GM18867 (cell line): ENCODE measurements around the gene IL17RD.

ENCODE experiments used
- ATAC-seq: cut with Tn5 transposase; IDR thresholded peaks from one replicate; pipeline ENCODE4 v1.9.1; 2021; ENCODE audit warnings: mild to moderate bottlenecking, moderate library complexity; ENCODE audit not compliant: unreplicated experiment

Gene IL17RD

GRCh38 chr3:57158813-57159738, 6.1 kb downstream of the IL17RD start:
- ATAC-seq = no peak

GRCh38 chr3:57158325-57158724, 6.8 kb downstream of the IL17RD start:
- no peak for ATAC-seq

- no peak for ATAC-seq
These were observed 7.6 kb downstream of the IL17RD start for GRCh38 chr3:57157545-57157944.

- ATAC-seq = no peak
These were observed 9.9 kb downstream of the IL17RD start for GRCh38 chr3:57155310-57155643.

GRCh38 chr3:57154470-57155309, 10.5 kb downstream of the IL17RD start:
- no peak for ATAC-seq

DNA sequence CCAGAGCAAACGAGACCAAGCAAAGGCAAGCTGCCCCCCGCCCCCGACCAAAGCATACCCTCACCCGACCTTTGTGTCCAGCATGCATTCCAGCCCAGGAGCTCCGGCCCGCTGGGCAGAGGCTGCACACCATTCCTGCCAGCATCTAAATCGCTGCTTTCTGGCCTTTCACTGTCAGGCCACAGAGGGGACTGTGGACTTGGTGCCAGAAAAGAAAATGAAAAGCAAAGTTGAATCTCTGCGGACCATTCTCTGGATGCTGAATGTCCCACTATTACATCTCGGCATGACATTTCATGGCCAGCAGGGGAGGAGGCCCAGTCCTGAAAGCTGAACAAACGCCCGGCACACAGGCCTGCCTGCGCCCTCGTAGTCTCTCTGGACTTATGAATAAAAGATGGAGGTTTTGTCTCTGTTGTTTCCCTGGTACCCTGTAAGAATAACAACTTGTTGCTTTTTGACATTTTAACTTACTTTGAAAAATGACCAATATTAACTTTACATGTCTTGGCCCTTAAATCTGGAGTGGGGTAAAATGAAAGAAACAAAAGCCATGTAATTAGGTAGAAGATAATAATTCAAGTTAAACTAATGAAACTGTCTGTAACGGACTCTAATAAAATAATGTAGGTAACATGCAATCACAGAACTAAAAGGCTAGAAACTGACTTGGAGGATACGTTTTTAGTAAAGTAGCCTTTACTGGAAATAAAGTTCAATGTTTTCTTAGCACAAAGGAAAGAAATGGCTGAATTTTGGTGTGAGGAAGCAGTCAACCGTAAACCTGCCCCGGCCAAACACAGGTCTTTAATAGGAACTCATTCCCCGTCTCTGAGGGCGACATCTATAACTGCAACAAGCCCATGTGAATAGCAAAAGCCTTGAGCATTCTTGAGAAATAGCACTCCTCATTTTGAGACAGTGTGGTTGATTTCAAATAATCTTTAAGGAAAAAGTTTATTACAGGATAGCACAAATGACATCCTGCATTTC, 12.7 kb downstream of the IL17RD start:
- ATAC-seq = no peak

GRCh38 chr3:57151749-57152148, 13.4 kb downstream of the IL17RD start:
- ATAC-seq = no peak

DNA sequence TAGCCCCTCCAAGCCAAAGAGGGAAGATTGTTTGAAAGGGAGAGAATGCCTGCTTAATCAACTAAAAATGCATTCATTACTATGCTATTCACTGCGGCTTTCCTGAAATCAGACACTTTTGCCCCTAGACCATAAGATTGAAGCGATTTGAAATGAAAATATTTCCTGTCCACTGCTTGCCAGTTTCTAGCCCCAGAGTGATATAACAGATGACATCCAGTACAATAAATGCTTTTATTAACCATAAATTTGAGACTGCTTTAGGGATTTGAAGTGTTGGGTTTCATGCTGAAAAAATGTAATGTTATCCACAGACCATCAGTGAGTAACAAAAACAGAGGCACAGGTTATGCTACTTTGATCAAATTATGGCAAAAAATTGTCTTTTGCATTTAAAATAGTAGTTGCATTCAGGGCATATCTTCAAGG, 14.1 kb downstream of the IL17RD start:
- no peak for ATAC-seq

DNA sequence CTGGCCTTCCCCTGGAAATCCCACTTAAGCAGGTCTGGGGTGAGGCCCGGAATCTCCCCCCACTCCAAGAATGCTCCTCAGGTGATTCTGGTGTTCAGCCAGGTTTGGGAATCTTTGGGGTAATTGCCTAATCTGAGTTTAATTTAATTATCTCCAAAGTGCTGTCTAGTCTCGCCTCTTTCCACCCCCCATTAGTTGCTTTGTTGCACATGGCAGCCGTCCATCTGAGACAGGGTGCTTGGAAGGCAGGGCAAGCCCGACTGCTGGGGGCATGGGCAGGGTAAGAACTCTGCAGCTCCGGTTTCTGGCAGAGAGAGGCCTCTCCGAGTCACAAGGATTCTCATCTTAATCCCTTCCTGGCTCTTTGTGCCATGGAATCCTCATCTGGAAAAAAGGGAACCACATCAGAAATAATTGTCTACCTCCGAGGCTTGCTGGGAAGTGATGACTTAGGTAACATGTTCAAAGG, 15.0 kb downstream of the IL17RD start:
- no peak for ATAC-seq

DNA sequence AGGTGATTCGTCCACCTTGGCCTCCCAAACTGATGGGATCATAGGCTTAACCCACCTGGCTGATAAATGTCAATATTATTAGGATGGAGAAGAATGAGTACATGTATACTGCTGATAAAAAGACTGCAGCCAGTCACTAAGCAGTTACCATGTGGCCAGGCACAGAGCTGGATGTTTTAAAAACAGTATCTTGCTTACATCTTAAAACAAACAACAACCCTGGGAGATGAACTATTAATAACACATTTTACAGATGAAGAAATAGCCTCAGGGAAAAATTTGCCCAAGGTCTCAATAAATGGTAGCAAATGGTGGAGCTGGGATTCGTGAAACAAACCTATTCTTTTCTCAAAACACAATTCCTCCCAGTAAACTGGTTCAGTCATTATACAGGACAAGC, 18.1 kb downstream of the IL17RD start:
- no peak for ATAC-seq

DNA sequence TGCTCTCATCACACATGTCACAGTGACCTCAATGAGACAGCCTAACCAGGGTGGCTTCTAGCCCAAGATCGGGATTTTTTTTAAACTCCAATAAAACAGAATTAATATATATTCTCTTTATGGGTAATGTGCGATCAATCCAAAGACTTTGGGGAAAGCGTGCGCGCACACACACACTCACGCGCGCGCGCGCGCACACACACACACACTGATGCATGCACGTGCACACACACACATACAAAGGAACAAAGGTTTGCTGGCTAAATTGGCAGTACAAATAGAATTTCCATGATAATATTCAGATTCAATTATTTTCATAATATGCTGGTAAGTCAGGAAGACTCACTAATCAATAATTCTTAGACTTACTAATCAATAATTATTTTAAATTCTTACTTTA, 19.3 kb downstream of the IL17RD start:
- no peak for ATAC-seq

DNA sequence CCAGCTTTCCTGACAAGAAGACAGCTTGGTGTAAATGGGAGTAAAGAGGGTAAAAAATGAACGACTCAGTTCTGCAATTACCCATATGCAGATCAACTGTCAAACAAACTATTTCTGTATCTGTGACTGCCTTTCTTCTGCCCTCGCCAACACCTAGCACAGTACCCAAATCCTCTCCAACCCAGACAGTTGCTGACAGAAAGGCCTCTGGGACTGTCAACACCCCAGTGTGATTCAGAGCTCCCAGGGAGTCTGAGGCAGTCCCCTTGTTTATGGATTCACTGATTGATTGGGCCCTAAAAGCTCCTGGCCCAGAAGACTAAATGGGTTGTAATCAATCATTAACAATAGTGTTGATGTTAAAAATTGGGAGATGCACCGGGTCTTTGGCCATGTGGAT, 20.2 kb downstream of the IL17RD start:
- no peak for ATAC-seq

- no peak for ATAC-seq
These were observed 21.2 kb downstream of the IL17RD start for GRCh38 chr3:57143886-57144459.

DNA sequence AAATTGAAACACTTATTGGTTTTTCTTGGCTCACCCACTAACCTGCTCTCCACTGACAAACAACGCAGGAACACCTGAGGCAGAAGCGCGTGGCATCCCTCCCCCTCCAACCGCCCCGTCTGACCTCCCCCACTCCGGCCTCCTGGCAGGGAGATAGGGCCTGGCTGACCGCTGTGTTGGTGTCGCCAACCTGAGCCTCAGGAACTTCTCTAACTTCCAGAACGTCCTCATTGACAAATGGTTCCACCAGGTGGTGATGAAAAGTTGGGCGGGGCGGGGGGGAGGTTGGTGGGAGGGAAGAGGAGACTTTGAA, 22.8 kb downstream of the IL17RD start:
- ATAC-seq = no peak

DNA sequence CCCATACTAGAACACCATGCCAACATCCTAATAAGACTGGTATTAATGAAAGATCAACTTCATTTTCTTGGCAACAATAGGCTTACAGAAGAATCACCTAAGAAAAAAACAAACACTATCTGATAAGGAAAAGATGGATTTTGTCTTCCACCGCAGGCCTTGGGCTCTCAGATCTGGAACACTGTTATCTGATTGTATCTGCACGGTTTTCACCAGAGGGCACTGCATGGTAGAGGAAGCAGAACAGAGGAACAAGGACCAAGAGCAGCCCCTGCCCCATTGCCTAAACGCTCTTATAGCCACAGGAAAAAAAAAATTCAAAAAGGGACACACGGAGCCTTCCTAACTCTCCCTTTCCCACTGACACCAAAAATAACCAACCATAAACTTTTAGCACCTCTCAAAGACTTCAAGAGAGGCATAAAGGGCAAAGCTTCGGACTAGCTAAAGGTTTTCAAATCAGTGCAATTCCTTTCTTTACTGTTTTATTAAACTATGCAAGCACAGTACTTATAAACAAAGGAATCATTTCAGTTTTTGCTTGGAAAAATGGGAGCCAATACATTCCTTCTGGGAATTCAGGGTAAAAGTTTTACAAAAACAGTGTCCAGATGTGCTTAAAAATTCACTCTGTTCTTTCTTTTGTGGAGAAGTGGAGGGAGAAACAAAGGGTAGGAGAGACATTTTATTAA, 23.3 kb downstream of the IL17RD start:
- ATAC-seq = no peak

DNA sequence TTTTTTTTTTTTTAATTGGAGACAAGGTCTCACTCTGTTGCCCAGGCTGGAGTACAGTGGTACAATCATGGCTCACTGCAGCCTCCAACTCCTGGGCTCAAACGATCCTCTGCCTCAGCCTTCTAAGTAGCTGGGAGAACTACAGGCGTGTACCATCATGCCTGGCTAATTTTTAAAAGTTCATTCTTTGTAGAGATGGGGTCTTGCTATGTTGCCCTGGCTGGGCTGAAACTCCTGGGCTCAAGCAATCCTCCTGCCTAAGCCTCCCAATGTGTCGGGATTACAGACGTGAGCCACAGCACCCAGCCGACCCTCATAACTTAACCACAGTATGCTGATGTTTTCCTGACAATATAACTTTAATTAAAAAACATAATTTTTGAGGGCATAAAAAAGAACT, 24.3 kb downstream of the IL17RD start:
- no peak for ATAC-seq

DNA sequence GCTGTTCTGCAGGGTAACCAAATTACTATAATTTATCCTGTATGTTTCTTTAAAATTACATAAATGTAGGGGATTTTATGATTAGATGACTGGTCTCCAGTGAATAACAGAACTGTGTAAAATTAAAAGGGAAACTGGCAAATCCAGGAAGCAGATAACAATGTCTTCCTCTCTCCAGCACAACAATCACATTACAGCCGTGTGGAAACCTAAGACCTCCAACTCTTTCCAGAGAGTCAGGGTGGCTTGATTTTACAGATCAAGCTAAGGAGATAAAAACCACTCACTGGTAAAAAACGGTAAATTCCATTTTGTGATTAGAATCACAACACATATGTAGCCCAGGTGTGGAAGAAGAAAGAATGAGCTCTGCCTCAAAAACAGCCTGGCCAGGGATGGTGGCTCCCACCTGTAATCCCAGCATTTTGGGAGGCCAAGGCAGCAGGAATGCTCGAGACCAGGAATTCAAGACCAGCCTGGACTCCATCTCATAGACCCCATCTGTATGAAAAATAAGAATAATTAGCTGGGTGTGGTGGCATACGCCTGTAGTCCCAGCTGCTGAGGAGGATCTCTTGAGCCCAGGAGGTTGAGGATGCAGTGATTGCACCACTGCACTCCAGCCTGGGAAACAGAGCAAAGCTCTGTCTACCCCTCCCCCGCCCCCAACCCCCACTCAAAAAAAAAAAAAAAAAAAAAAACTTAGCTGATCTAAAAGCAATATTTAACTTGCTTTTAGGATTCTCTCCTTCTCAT, 29.0 kb downstream of the IL17RD start:
- ATAC-seq = no peak

GRCh38 chr3:57133157-57133556, 32.0 kb downstream of the IL17RD start:
- ATAC-seq = no peak

DNA sequence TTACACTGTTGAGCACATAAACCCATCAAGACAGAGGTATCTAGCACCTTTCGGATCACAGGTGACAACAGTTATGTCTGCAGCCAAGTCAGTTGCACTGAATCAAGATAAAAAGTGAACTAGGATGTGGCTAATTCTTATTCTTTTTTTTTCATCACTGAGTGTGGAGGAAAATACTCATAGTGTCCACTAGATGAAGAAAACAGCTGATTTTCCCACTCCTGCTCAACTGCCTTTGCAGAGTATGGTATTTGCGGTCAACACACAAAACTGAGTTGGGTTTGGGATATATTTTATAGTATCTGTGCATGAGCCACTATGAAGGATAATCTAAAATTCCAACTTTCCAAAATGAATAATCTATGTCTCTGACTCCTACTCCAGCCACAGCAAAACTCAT, 32.5 kb downstream of the IL17RD start:
- ATAC-seq = no peak
